Activated naive CD4-positive, alpha-beta T cell treated with anti-CD3 and anti-CD28 coated beads, Interleukin-2, amount 50 U/mL, for 72 hours (primary cell): ENCODE measurements around the gene RAB44. TPM values are rescaled to one million over a fixed set of nuclear protein-coding genes. Genes with fewer than 3 reads are reported as not detected.

ENCODE experiments used
- ATAC-seq, 2 donors: fragments of 150-1000 bp; cut with Tn5 transposase; 2 replicates each; pipeline ENCODE4 v1.10.0; 2021; ENCODE audit warnings: mild to moderate bottlenecking in 2 of 2, moderate library complexity in 2 of 2
- DNase-seq, 2 donors: peaks; one replicate each; pipeline ENCODE4 v3.0.0; 2021 to 2022; ENCODE audit warnings: low spot score in 2 of 2
- H3K27ac Mint-ChIP-seq, 2 donors: one replicate each; pipeline ENCODE4 v1.8.0; 2022; ENCODE audit warnings: mild to moderate bottlenecking in 2 of 2, mixed read lengths in 2 of 2
- H3K36me3 Mint-ChIP-seq, 2 donors: one replicate each; pipeline ENCODE4 v1.8.0; 2022; ENCODE audit warnings: mixed read lengths in 2 of 2
- H3K9me3 Mint-ChIP-seq, 2 donors: one replicate each; pipeline ENCODE4 v1.8.0; 2022; ENCODE audit warnings: mixed read lengths in 2 of 2
- total RNA-seq, 2 donors: library from RNA; stranded (reverse); gene quantifications; one replicate each; pipeline ENCODE4 v1.2.3, GENCODE V29; 2022

RAB44 gene
- total RNA-seq, 2 donors from 2014 or later: 0.07 to 0.12 TPM

DNA sequence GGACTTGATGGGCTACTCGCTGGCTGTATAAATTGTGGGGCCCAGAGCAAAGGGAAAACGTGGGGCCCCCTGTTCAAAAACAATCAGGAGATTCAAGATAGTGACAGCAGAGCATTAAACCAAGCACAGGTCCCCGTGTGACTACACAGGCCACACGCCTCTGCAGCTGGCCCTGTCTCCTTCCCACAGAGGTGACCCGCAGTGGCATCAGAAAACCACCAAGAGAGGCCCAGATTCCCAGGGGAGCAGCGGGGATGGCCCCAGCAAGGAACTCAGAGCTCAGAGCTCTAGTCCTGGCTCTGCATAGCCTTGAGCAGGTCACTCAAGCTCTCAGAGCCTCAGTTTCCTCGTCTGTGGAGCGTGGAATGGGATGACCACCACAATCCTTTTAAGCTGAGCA is 84.0 kb downstream of the RAB44 start:
- H3K9me3 Mint-ChIP-seq: no peaks in the 10 kb centered on the region
- DNase-seq (no peak), ATAC-seq (no peak)
- peak overlapping the region in 1 of 2 donors; percentile 63 for H3K27ac Mint-ChIP-seq
- H3K36me3 Mint-ChIP-seq: no peaks in the 10 kb centered on the region

Other genes starting within 250 kb of the RAB44 start
- 10 to 100 TPM; 25.7 to 27.3 TPM for gene STK38, start 150.3 kb upstream of the RAB44 start, total RNA-seq
- 100 to 1,000 TPM; 197 to 431 TPM for gene SRSF3, start 103.5 kb upstream of the RAB44 start, total RNA-seq
- 100 to 1,000 TPM in 1 of 2 donors, 10 to 100 TPM in 1; 43.3 to 146 TPM for gene CDKN1A, start 19.1 kb upstream of the RAB44 start, total RNA-seq
- 1 to 10 TPM in 1 of 2 donors, under 1 TPM in 1; 0.25 to 3.0 TPM for gene CPNE5, start 141.6 kb downstream of the RAB44 start, total RNA-seq
- gene PPIL1, start 177.0 kb downstream of the RAB44 start, total RNA-seq: 10 to 100 TPM; 23.4 to 44.3 TPM
- 10 to 100 TPM; 31.6 to 31.9 TPM for gene C6orf89, start 188.1 kb downstream of the RAB44 start, total RNA-seq